Esophagus muscularis mucosa (tissue), 4 donors: ENCODE data around the gene TMEM250.

ENCODE experiments used
- EP300 ChIP-seq: sonication (generic); formaldehyde crosslinking; IDR thresholded peaks from one replicate; pipeline ENCODE4 v1.6.1; 2017; ENCODE audit warnings: antibody characterized with exemption
- POLR2A ChIP-seq: fragments of 450-650 bp; IDR thresholded peaks from one replicate; pipeline ENCODE4 v1.6.1; 2017; ENCODE audit warnings: antibody characterized with exemption, moderate library complexity, mild to moderate bottlenecking, low read depth
- POLR2AphosphoS5 ChIP-seq, 2 donors: sonication (generic); formaldehyde crosslinking; IDR thresholded peaks; one replicate each; pipeline ENCODE4 v1.6.1; 2017; ENCODE audit warnings: antibody characterized with exemption in 2 of 2
- TF ChIP-seq, protein P1 (sequence below), 3 experiments: fragments of 200-600 bp in 2 of 3; fragments of 450-650 bp in 1 of 3; sonication (generic) in 2 of 3; IDR thresholded peaks; one replicate each; pipeline ENCODE4 v1.5.1; 2017 to 2019; ENCODE audit warnings: antibody characterized with exemption in 3 of 3, mild to moderate bottlenecking in 2 of 3, moderate library complexity in 1 of 3

GRCh38 chr9:136115641-136116359 lies 2.9 kb downstream of the TMEM250 start:
- TF ChIP-seq POLR2A (no peak), EP300 (no peak), POLR2AphosphoS5 (IDR thresholded peaks at IDR 0.05) (no peak)
- TF ChIP-seq, protein P1, sequence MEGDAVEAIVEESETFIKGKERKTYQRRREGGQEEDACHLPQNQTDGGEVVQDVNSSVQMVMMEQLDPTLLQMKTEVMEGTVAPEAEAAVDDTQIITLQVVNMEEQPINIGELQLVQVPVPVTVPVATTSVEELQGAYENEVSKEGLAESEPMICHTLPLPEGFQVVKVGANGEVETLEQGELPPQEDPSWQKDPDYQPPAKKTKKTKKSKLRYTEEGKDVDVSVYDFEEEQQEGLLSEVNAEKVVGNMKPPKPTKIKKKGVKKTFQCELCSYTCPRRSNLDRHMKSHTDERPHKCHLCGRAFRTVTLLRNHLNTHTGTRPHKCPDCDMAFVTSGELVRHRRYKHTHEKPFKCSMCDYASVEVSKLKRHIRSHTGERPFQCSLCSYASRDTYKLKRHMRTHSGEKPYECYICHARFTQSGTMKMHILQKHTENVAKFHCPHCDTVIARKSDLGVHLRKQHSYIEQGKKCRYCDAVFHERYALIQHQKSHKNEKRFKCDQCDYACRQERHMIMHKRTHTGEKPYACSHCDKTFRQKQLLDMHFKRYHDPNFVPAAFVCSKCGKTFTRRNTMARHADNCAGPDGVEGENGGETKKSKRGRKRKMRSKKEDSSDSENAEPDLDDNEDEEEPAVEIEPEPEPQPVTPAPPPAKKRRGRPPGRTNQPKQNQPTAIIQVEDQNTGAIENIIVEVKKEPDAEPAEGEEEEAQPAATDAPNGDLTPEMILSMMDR (IDR thresholded peaks at IDR 0.05): no peak
